PC-9 (cell line): ENCODE data around the gene FHL1. TPM values are rescaled to one million over a fixed set of nuclear protein-coding genes. Genes with fewer than 3 reads are reported as not detected.

ENCODE experiments used
- BruUV-seq: library from RNA; stranded (reverse); fragments of 400-500 nt; replicated peaks from 2 replicates; lab custom pipeline; 2021; lab: Mats Ljungman, UMichigan
- CTCF ChIA-PET: fragments of 300-600 bp; sonication (Branson Sonifier 250); formaldehyde crosslinking; loops from one replicate; lab custom pipeline; 2022; ENCODE audit warnings: antibody characterized with exemption; lab: Charles Lee
- POLR2A ChIA-PET: fragments of 300-600 bp; sonication (Branson Sonifier 250); formaldehyde crosslinking; loops from one replicate; lab custom pipeline; 2022; ENCODE audit warnings: antibody characterized with exemption; ENCODE audit not compliant: unreplicated experiment; lab: Charles Lee
- DNase-seq, 2 experiments: peaks; one replicate each; pipeline versions ENCODE4 v3.0.0 to v3.0.0-alpha.2; 2015 to 2022; ENCODE audit warnings: mixed read lengths in 1 of 2
- H2AFZ ChIP-seq: fragments of 200-600 bp; sonication (generic); 2 replicates; pipeline ENCODE4 v1.8.1; 2017; ENCODE audit warnings: antibody characterized with exemption
- H3F3A ChIP-seq: fragments of 200-600 bp; sonication (generic); 2 replicates; pipeline ENCODE4 v1.8.1; 2017; ENCODE audit warnings: antibody characterized with exemption, mild to moderate bottlenecking, low read depth; ENCODE audit not compliant: insufficient read depth
- H3K27ac ChIP-seq: fragments of 200-600 bp; sonication (generic); 2 replicates; pipeline ENCODE4 v1.6.1; 2016; ENCODE audit warnings: mixed run types
- H3K27me3 ChIP-seq: fragments of 200-600 bp; sonication (generic); 2 replicates; pipeline ENCODE4 v1.6.1; 2016; ENCODE audit warnings: low read depth, mixed run types; ENCODE audit not compliant: insufficient read depth
- H3K36me3 ChIP-seq: fragments of 200-600 bp; sonication (generic); 2 replicates; pipeline ENCODE4 v1.6.1; 2016; ENCODE audit warnings: low read depth, mixed run types
- H3K4me1 ChIP-seq: fragments of 200-600 bp; sonication (generic); replicated peaks from 2 replicates; pipeline ENCODE4 v1.6.1; 2016; ENCODE audit warnings: mixed run types; ENCODE audit not compliant: insufficient read depth
- H3K4me2 ChIP-seq: fragments of 200-600 bp; sonication (generic); 2 replicates; pipeline ENCODE4 v1.6.1; 2017; ENCODE audit warnings: mixed run types
- H3K4me3 ChIP-seq: fragments of 200-600 bp; sonication (generic); 2 replicates; pipeline ENCODE4 v1.6.1; 2016; ENCODE audit warnings: mixed run types
- H3K79me2 ChIP-seq: fragments of 200-600 bp; sonication (generic); 2 replicates; pipeline ENCODE4 v1.6.1; 2017; ENCODE audit warnings: low read depth, mixed run types
- H3K9me2 ChIP-seq: fragments of 200-600 bp; sonication (generic); 2 replicates; pipeline ENCODE4 v1.8.1; 2017; ENCODE audit warnings: mild to moderate bottlenecking; ENCODE audit not compliant: insufficient read depth
- H3K9me3 ChIP-seq: fragments of 200-600 bp; sonication (generic); 2 replicates; pipeline ENCODE4 v1.8.1; 2016; ENCODE audit warnings: low read depth; ENCODE audit not compliant: insufficient read depth
- H4K20me1 ChIP-seq: fragments of 200-600 bp; sonication (generic); 2 replicates; pipeline ENCODE4 v1.8.1; 2017; ENCODE audit not compliant: insufficient read depth
- CTCF ChIP-seq: fragments of 200-600 bp; sonication (generic); conservative IDR thresholded peaks from 2 replicates; pipeline ENCODE4 v1.6.1; 2017; ENCODE audit warnings: mixed run types, antibody characterized with exemption, mild to moderate bottlenecking, moderate library complexity
- EZH2 ChIP-seq: fragments of 200-600 bp; sonication (generic); IDR thresholded peaks from 2 replicates; pipeline ENCODE4 v1.8.0; 2017; ENCODE audit warnings: antibody characterized with exemption, low read depth
- intact Hi-C: fragments of 100-400 bp; cut with micrococcal nuclease; formaldehyde crosslinking; loops from one replicate; pipeline ENCODE4 v1.10.0; 2022; ENCODE audit not compliant: unreplicated experiment
- total RNA-seq: library from RNA; stranded (reverse); gene quantifications from 2 replicates; pipeline ENCODE4 v1.2.3, GENCODE V29; 2021

Gene FHL1
- total RNA-seq, 1 experiment from 2014 or later: 0.65 TPM

- Histone ChIP-seq H3K27ac (no peak overlapping the region), H3K27me3 (no peaks in the 10 kb centered on the region), H3K4me2 (no peak overlapping the region), H3K9me3 (no peaks in the 10 kb centered on the region), H3K36me3 (no peaks in the 10 kb centered on the region), H3K4me1 (no peaks in the 10 kb centered on the region), H4K20me1 (no peaks in the 10 kb centered on the region), H2AFZ (no peak overlapping the region), H3K79me2 (no peaks in the 10 kb centered on the region), H3K9me2 (no peaks in the 10 kb centered on the region), H3K4me3 (no peak overlapping the region), H3F3A (no peaks in the 10 kb centered on the region)
- TF ChIP-seq EZH2 (no peak), CTCF (no peak)
- DNase-seq: no peak
- intact Hi-C loops: no loop called here
- CTCF ChIA-PET: no interaction called here
- POLR2A ChIA-PET: no interaction called here
- no TSS peak for BruUV-seq
Measured at GRCh38 chrX:136148391-136148790, 1.1 kb downstream of the FHL1 start.

GRCh38 chrX:136154998-136155397 lies 7.7 kb downstream of the FHL1 start:
- BruUV-seq: no TSS peak
- no peaks in the 10 kb centered on the region for H4K20me1 ChIP-seq
- DNase-seq: no peak
- H3K27me3 ChIP-seq: no peaks in the 10 kb centered on the region
- H3K36me3 ChIP-seq: no peaks in the 10 kb centered on the region
- H3K4me2 ChIP-seq: no peak overlapping the region
- H3K4me1 ChIP-seq: 0 out of 2 replicates have a peak, but pooled peaks cover 5% of the 10 kb centered on the region
- no peaks in the 10 kb centered on the region for H3K9me2 ChIP-seq
- no peaks in the 10 kb centered on the region for H3K9me3 ChIP-seq
- no peak overlapping the region for H3K27ac ChIP-seq
- intact Hi-C loops: no loop called here
- TF ChIP-seq CTCF (no peak), EZH2 (no peak)
- POLR2A ChIA-PET: interaction anchor here (0.6 kb wide), 1 partner anchor 155 kb away, joined by 7 read pairs; no protein-coding TSS in a partner anchor
- no peak overlapping the region for H3K4me3 ChIP-seq
- no peaks in the 10 kb centered on the region for H3K79me2 ChIP-seq
- CTCF ChIA-PET: no interaction called here
- no peak overlapping the region for H2AFZ ChIP-seq
- H3F3A ChIP-seq: no peaks in the 10 kb centered on the region; the same call in 1 of the 2 replicates

GRCh38 chrX:136156560-136157117 lies 9.3 kb downstream of the FHL1 start:
- DNase-seq: no peak
- ChIA-PET POLR2A (no interaction called here), CTCF (no interaction called here)
- Histone ChIP-seq H3K27me3 (no peaks in the 10 kb centered on the region), H3K36me3 (no peaks in the 10 kb centered on the region), H3K4me2 (no peak overlapping the region), H3K4me3 (no peak overlapping the region), H2AFZ (no peak overlapping the region), H4K20me1 (no peaks in the 10 kb centered on the region), H3K9me2 (no peaks in the 10 kb centered on the region), H3F3A (no peaks in the 10 kb centered on the region; the same call in 1 of the 2 replicates), H3K9me3 (no peaks in the 10 kb centered on the region), H3K27ac (no peak overlapping the region), H3K79me2 (no peaks in the 10 kb centered on the region), H3K4me1 (0 out of 2 replicates have a peak, but pooled peaks cover 5% of the 10 kb centered on the region)
- intact Hi-C loops: no loop called here
- no TSS peak for BruUV-seq
- TF ChIP-seq EZH2: no peak
- TF ChIP-seq CTCF: no peak
